ENCODE data around the gene ATF6. TPM values are rescaled to one million over a fixed set of nuclear protein-coding genes. Genes with fewer than 3 reads are reported as not detected.

Gene ATF6
- total and polyA plus RNA-seq, 2 donors (not counting 1 experiment from before 2014, with no cell fraction given) = 5.7 to 26.6 TPM

DNA sequence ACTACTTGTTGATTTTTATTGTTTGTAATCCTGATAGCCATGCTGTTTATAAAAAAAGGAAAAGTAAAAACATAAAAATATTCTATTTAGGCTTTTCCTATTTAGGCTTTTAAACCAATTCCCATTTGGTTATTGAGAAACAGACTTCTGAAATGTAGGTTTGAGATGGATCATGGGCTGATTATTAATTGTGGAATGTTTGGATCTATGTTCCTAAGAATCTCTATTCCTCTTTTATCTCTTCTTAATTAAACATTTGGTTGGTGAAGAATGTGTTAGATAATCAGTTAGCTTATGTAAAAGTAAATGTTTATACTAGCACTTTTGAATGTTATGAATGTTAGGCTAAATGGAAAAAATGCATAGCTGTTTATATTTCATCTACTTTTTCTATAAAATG, 97.4 kb downstream of the ATF6 start:
- no peak for DNase-seq
- Mint-ChIP-seq H3K4me3 (no peak overlapping the region), H3K27ac (no peak overlapping the region), H3K9me3 (ENCODE audit: insufficient read depth) (no peaks in the 10 kb centered on the region), H3K4me1 (no peaks in the 10 kb centered on the region), H3K27me3 (no peaks in the 10 kb centered on the region)
- TF ChIP-seq EZH2 (IDR thresholded peaks at IDR 0.05; ENCODE audit: borderline replicate concordance, insufficient read depth, low read depth, low read length, poor library complexity, severe bottlenecking) = no peak
- TF ChIP-seq, protein P1, sequence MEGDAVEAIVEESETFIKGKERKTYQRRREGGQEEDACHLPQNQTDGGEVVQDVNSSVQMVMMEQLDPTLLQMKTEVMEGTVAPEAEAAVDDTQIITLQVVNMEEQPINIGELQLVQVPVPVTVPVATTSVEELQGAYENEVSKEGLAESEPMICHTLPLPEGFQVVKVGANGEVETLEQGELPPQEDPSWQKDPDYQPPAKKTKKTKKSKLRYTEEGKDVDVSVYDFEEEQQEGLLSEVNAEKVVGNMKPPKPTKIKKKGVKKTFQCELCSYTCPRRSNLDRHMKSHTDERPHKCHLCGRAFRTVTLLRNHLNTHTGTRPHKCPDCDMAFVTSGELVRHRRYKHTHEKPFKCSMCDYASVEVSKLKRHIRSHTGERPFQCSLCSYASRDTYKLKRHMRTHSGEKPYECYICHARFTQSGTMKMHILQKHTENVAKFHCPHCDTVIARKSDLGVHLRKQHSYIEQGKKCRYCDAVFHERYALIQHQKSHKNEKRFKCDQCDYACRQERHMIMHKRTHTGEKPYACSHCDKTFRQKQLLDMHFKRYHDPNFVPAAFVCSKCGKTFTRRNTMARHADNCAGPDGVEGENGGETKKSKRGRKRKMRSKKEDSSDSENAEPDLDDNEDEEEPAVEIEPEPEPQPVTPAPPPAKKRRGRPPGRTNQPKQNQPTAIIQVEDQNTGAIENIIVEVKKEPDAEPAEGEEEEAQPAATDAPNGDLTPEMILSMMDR (IDR thresholded peaks at IDR 0.05) = no peak
- Histone ChIP-seq H3K4me2 (replicated peaks; ENCODE audit: low read depth, low read length, poor library complexity, severe bottlenecking) (no peak overlapping the region), H2AFZ (ENCODE audit: insufficient read depth, low read depth, low read length, poor library complexity, severe bottlenecking) (no peak overlapping the region), H3K27ac (ENCODE audit: low read length in 2 of 2) (no peak overlapping the region), H3K4me1 (ENCODE audit: control insufficient read depth in 2 of 2, insufficient read depth in 2 of 2, low read length in 2 of 2) (no peaks in the 10 kb centered on the region), H3K27me3 (replicated peaks in 1 of 4; ENCODE audit: control extremely low read depth in 1 of 4, control insufficient read depth in 3 of 4, insufficient read depth in 4 of 4, low read length in 3 of 4) (no peaks in the 10 kb centered on the region), H3K79me2 (ENCODE audit: control insufficient read depth, insufficient read depth, low read length) (no peaks in the 10 kb centered on the region), H3K36me3 (replicated peaks in 1 of 2; ENCODE audit: control extremely low read depth in 1 of 2, control insufficient read depth in 1 of 2, extremely low read depth in 1 of 2, insufficient read depth in 2 of 2, low read length in 1 of 2) (peaks cover 15 to 30% of the 10 kb centered on the region in 2 experiments), H4K20me1 (ENCODE audit: control insufficient read depth, insufficient read depth, low read length, poor library complexity, severe bottlenecking) (no peaks in the 10 kb centered on the region), H3K9ac (ENCODE audit: low read length) (no peak overlapping the region), H3K9me3 (ENCODE audit: control extremely low read depth in 1 of 3, control insufficient read depth in 2 of 3, insufficient read depth in 1 of 3, low read length in 2 of 3) (no peaks in the 10 kb centered on the region), H3K4me3 (ENCODE audit: control extremely low read depth in 1 of 5, extremely low read depth in 1 of 5, insufficient read depth in 1 of 5, low read depth in 2 of 5, low read length in 4 of 5) (no peak overlapping the region)
- CTCF ChIA-PET = no interaction called here
- no peak for ATAC-seq (ENCODE audit: low read depth)
- intact Hi-C loops (cut with micrococcal nuclease) = no loop called here
- POLR2A ChIA-PET = no interaction called here

DNA sequence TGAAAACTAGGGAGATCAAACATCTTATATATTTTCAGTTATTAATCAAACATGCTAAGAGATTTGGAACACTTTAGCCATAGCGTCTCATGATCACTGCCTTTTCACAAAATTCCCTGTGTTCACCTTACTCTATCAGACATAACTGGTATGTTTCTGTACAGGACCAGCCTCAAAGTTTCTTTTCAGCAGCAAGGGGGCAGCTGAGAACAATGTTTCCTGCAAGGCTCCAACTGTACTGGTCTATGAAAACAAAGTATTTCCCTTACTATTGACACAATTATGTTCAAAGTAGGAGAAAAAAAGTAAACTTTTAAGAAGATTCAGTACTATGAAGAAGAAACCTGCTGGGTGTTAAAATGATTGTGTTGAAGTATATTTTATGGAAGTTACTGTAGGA, 98.5 kb downstream of the ATF6 start:
- Histone ChIP-seq H3K4me1 (ENCODE audit: control insufficient read depth in 2 of 2, insufficient read depth in 2 of 2, low read length in 2 of 2) (no peaks in the 10 kb centered on the region), H3K79me2 (ENCODE audit: control insufficient read depth, insufficient read depth, low read length) (no peaks in the 10 kb centered on the region), H3K9me3 (ENCODE audit: control extremely low read depth in 1 of 3, control insufficient read depth in 2 of 3, insufficient read depth in 1 of 3, low read length in 2 of 3) (no peaks in the 10 kb centered on the region), H3K27me3 (replicated peaks in 1 of 4; ENCODE audit: control extremely low read depth in 1 of 4, control insufficient read depth in 3 of 4, insufficient read depth in 4 of 4, low read length in 3 of 4) (no peaks in the 10 kb centered on the region), H4K20me1 (ENCODE audit: control insufficient read depth, insufficient read depth, low read length, poor library complexity, severe bottlenecking) (no peaks in the 10 kb centered on the region), H3K4me2 (replicated peaks; ENCODE audit: low read depth, low read length, poor library complexity, severe bottlenecking) (no peak overlapping the region), H2AFZ (ENCODE audit: insufficient read depth, low read depth, low read length, poor library complexity, severe bottlenecking) (no peak overlapping the region), H3K4me3 (ENCODE audit: control extremely low read depth in 1 of 5, extremely low read depth in 1 of 5, insufficient read depth in 1 of 5, low read depth in 2 of 5, low read length in 4 of 5) (no peak overlapping the region), H3K36me3 (replicated peaks in 1 of 2; ENCODE audit: control extremely low read depth in 1 of 2, control insufficient read depth in 1 of 2, extremely low read depth in 1 of 2, insufficient read depth in 2 of 2, low read length in 1 of 2) (peaks cover 14 to 25% of the 10 kb centered on the region in 2 experiments), H3K9ac (ENCODE audit: low read length) (no peak overlapping the region), H3K27ac (ENCODE audit: low read length in 2 of 2) (no peak overlapping the region)
- no peak for DNase-seq
- no peak overlapping the region for H3K27ac Mint-ChIP-seq
- TF ChIP-seq, protein P1 (IDR thresholded peaks at IDR 0.05) = no peak
- no peak for TF ChIP-seq EZH2 (IDR thresholded peaks at IDR 0.05; ENCODE audit: borderline replicate concordance, insufficient read depth, low read depth, low read length, poor library complexity, severe bottlenecking)
- H3K4me1 Mint-ChIP-seq = no peaks in the 10 kb centered on the region
- no peak for ATAC-seq (ENCODE audit: low read depth)
- no peak overlapping the region for H3K4me3 Mint-ChIP-seq
- CTCF ChIA-PET = no interaction called here
- no peaks in the 10 kb centered on the region for H3K27me3 Mint-ChIP-seq
- 90% methylated on average over 1 of the region's 1 CpG for WGBS (ENCODE audit: insufficient coverage)
- H3K9me3 Mint-ChIP-seq (ENCODE audit: insufficient read depth) = no peaks in the 10 kb centered on the region
- POLR2A ChIA-PET = no interaction called here
- intact Hi-C loops (cut with micrococcal nuclease) = no loop called here
